HUDEP-2 (cell line): ENCODE results near the gene FOXK2.
"Not testable (repeated sequence)": the region's sequence is repeated elsewhere in the genome, so short reads cannot be mapped to it uniquely, and the experiment has no call there.

Experiments used
- DNase-seq, 76 experiments: peaks; one replicate each; lab custom pipeline; 2025; ENCODE audit not compliant: unreplicated experiment in 76 of 76; lab: John Stamatoyannopoulos, UW

The FOXK2 gene

GRCh38 chr17:82528484-82529265 is 9.1 kb downstream of the FOXK2 start:
- peak in 43 of 76 experiments; percentile 3 to 63 (median 32) for DNase-seq

DNA sequence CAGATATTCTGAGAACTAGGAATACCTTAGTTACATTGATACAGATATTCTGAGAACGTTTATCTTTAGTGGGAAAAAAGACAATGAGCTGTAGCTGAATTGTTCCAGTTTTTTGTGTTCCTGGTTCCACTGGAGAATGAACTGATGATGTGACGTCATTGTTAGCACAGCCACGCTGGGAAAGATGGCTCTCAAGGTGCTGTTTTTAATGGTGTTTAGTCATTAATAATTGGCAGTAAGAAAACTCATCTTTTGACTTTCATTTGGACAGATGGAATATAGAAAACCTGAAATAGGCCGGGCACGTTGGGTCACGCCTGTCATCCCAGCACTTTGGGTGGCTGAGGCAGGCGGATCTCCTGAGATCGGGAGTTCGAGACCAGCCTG is 10.4 kb downstream of the FOXK2 start:
- no peak for DNase-seq

GRCh38 chr17:82531431-82531881 is 11.9 kb downstream of the FOXK2 start:
- no peak for DNase-seq

GRCh38 chr17:82534401-82534812 is 14.9 kb downstream of the FOXK2 start:
- no peak for DNase-seq

DNA sequence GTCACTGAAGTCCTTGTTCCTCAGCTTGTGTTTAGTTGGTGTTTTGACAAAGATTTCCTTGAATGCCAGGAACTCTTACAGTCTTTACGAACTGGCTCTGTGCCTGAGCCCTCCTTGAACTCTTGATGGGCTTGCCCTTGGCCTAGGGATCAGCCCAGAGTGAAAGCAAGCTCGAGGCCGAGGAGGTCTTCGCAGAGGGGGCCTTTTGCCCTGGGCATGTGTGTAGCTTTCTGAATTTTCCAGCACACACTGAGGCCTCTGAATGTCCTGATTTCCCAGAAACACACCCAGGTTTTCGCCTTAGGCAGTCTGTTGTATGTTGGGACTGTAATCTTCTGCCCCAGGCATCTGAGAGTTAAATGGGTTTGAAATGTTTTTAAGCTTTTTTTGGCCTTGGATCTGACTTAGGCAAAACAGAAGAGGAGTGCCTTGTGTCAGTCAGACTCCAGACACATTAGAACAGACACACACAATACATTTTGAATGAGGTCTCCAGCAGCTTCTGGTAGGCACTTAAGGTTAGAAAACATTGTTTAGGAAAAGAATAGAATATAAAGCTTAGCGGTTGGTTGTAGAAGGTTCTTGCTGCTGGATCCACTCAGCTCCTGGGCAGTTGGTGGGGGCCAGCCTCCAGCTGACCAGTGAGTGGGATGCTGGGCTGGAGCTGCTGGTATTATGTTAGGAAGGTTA is 17.1 kb downstream of the FOXK2 start:
- DNase-seq: no peak

GRCh38 chr17:82537228-82537627 is 17.7 kb downstream of the FOXK2 start:
- not testable (repeated sequence) for DNase-seq

DNA sequence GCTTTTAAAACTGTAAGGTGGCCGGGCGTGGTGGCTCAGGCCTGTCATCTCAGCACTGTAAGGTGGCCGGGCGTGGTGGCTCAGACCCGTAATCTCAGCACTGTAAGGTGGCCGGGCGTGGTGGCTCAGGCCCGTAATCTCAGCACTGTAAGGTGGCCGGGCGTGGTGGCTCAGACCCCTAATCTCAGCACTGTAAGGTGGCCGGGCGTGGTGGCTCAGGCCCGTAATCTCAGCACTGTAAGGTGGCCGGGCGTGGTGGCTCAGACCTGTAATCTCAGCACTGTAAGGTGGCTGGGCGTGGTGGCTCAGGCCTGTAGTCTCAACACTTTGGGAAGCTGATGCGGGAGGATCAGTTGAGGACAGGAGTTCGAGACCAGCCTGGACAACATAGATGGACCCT is 19.5 kb downstream of the FOXK2 start:
- not testable (repeated sequence) for DNase-seq

DNA sequence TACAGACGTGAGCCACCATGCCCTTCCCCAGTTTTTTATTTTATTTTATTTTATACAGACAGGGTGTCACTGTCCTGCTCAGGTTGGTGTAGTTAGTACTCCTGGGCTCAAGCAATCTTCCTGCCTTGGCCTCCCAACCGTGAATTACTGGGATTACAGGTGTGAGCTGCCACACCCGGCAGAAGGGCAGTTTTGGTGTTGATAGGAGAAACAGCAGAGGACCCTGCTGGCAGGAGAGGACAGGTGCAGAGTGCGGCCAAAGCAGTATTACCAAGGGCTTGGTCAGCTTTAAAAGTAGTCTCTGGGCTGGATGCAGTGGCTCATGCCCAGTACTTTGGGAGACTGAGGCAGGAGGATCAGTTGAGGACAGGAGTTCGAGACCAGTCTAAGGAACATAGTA is 22.9 kb downstream of the FOXK2 start:
- no peak for DNase-seq

GRCh38 chr17:82544431-82545070 is 25.0 kb downstream of the FOXK2 start:
- peak in 1 of 76 experiments; percentile 5 for DNase-seq

DNA sequence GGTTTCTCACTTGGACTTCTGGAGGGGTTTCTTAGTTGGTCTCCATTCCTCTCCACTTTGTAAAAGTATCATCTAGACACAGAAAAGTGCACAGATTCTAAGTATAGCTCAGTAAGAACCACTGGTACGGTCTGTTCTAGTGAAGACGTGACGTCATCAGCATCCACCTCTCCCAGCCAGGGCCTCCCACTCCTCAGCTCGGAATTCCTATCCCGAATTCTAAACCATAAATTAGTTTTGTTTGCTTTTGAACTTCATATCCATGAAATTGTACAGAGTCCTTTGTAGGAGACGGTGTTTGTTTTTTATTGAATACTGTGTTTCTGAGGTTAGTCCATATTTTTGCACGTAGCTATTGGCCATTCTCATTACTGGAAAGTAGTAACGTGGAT is 25.5 kb downstream of the FOXK2 start:
- no peak for DNase-seq

GRCh38 chr17:82547981-82548380 is 28.4 kb downstream of the FOXK2 start:
- no peak for DNase-seq

GRCh38 chr17:82548681-82549303 is 29.3 kb downstream of the FOXK2 start:
- peak in 67 of 76 experiments; percentile 16 to 78 (median 52) for DNase-seq

DNA sequence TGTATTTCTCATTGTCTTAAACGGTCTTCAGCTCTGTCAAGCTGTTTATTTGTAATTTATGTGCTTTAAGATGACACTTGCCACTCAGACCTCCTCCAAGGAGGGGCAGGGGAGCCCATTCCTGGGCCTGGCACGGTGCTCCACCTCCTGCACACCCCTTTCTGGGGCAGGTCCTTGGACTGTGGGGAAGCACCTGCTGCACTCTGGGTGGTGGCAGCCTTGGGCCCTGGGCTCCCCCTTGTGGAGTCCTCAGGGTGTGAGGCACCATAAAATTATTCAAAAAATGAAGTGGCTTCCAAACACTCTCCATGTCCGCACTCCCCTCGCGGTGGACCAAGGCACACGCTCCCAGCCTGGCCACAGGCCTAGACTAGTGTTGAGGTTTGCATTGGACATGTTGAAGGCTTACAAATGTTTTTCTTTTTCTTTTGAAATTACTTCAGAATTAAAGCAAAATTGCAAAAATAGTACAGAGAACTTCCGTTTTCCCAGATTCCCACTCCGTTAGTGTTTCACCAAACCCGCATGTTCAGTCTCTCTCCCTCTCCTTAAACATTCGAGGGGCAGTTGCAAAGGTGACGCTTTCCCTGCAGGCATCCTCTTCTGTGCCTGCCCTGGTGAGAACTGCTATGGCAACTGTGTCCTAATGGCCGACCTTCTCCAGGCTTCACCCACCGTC is 32.4 kb downstream of the FOXK2 start:
- peak in 70 of 76 experiments; percentile 11 to 81 (median 53) for DNase-seq

- no peak for DNase-seq
These were observed 33.0 kb downstream of the FOXK2 start for GRCh38 chr17:82552580-82552979.

DNA sequence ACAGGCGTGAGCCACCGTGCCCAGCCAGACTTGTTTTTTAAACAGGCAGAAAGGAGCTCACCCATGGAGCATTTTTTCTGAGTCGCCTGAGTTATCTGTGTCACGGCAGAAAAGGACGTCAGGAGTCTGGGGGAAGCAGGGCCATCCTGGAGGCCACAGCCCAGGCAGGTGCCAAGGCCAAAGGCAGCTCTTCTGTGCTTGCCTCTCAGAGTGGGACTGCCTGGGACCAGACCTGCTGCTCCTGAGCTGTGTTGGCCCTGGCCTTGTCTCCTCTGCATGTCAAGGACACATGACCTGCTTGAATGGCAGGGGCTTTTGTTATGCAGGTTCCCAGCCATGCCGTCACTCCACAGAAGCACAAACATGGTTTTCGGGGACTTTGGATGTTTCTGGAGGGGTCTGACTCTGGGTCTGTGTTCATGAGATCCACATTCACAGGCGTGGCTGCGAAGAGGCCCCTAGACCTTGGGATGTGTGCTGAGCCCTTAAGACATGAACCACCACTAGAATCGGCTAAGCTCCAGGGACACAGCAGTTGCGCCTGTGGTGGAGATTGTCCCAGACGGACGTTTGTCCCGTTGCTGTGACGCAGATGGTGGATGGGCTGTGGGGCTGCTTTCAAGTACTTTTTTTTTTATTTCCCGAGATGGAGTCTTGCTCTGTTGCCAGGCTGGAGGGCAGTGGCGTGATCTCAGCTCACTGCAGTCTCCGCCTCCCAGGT is 33.8 kb downstream of the FOXK2 start:
- no peak for DNase-seq

- not testable (repeated sequence) for DNase-seq
These were observed 38.0 kb downstream of the FOXK2 start for GRCh38 chr17:82557510-82557909.

DNA sequence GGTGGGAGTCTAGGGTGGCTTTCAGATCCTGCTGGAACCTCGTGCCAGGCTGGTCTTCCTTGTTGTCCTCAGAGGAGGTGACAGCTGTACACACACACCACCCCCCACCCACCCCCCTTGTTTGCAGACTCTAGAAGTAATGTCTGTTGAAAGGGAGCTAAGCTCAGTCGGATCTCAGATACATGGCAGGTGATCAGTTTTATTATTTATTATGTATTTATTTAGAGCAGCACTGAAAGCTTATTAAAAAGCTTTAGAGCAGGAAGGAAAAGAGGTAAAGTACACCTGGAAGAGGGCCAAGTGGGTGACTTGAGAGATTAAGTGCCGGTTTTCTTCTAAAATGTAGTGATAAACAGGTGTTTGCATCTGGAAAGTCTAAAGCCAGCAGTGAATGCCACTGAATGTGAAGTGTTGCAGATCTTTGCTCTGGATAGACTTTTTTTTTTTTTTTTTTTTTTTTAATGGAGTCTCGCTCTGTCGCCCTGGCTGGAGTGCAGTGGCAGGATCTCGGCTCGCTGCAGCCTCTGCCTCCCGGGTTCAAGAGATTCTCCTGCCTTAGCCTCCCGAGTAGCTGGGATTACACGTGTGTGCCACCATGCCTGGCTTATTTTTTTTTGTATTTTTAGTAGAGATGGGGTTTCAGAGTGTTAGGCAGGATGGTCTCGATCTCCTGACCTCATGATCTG is 40.2 kb downstream of the FOXK2 start:
- no peak for DNase-seq

- DNase-seq: no peak
These were observed 40.7 kb downstream of the FOXK2 start for GRCh38 chr17:82560252-82560642.

- DNase-seq: no peak
These were observed 41.4 kb downstream of the FOXK2 start for GRCh38 chr17:82560802-82561428.
